HepG2 (cell line): ENCODE measurements around the gene ZNF524. TPM values are rescaled to one million over a fixed set of nuclear protein-coding genes. Genes with fewer than 3 reads are reported as not detected.

Source experiments
- ARID4A ChIP-seq: sonication (generic); formaldehyde crosslinking; IDR thresholded peaks from 2 replicates; pipeline ENCODE4 v1.5.0; 2020; ENCODE audit warnings: mild to moderate bottlenecking, missing genetic modification reagents, borderline replicate concordance
- FOXC1 ChIP-seq: sonication (generic); formaldehyde crosslinking; IDR thresholded peaks from 2 replicates; pipeline ENCODE4 v1.8.0; 2022; ENCODE audit warnings: mild to moderate bottlenecking, missing genetic modification reagents, borderline replicate concordance
- STAG1 ChIP-seq: sonication (generic); formaldehyde crosslinking; IDR thresholded peaks from 2 replicates; pipeline ENCODE4 v1.4.0; 2020; ENCODE audit warnings: missing genetic modification reagents
- TEF ChIP-seq: sonication (generic); formaldehyde crosslinking; IDR thresholded peaks from 2 replicates; pipeline ENCODE4 v1.5.0; 2020; ENCODE audit warnings: missing genetic modification reagents
- TP53 ChIP-seq: sonication (generic); formaldehyde crosslinking; conservative IDR thresholded peaks from 2 replicates; pipeline ENCODE4 v1.4.0; 2020; ENCODE audit warnings: missing genetic modification reagents
- ZBTB14 ChIP-seq: sonication (generic); formaldehyde crosslinking; IDR thresholded peaks from 2 replicates; pipeline ENCODE4 v1.4.0; 2020; ENCODE audit warnings: missing genetic modification reagents
- ZBTB39 ChIP-seq: sonication (generic); formaldehyde crosslinking; IDR thresholded peaks from 2 replicates; pipeline ENCODE4 v1.5.0; 2020; ENCODE audit warnings: missing genetic modification reagents
- ZFP36L2 ChIP-seq: sonication (generic); formaldehyde crosslinking; IDR thresholded peaks from 2 replicates; pipeline ENCODE4 v1.4.0; 2020; ENCODE audit warnings: missing genetic modification reagents
- ZFY ChIP-seq: sonication (generic); formaldehyde crosslinking; IDR thresholded peaks from 2 replicates; pipeline ENCODE4 v1.4.0; 2020; ENCODE audit warnings: missing genetic modification reagents
- ZMAT5 ChIP-seq: sonication (generic); formaldehyde crosslinking; IDR thresholded peaks from 2 replicates; pipeline ENCODE4 v1.5.0; 2020; ENCODE audit warnings: mild to moderate bottlenecking, low read depth, missing genetic modification reagents, borderline replicate concordance
- ZNF18 ChIP-seq: sonication (generic); formaldehyde crosslinking; IDR thresholded peaks from 2 replicates; pipeline ENCODE4 v1.8.0; 2022; ENCODE audit warnings: mild to moderate bottlenecking, missing genetic modification reagents; ENCODE audit not compliant: insufficient replicate concordance
- ZNF570 ChIP-seq: sonication (generic); formaldehyde crosslinking; IDR thresholded peaks from 2 replicates; pipeline ENCODE4 v1.4.0; 2020; ENCODE audit warnings: mild to moderate bottlenecking, missing genetic modification reagents, borderline replicate concordance
- polyA plus RNA-seq, 8 experiments: library from polyadenylated mRNA; depleted of rRNA in 3 of 8; stranded (reverse) in 7 of 8; unstranded in 1 of 8; fragments of >200 nt; fragmentation: Illumina TruSeq in 4 of 8; extraction: Trizol in 4 of 8; gene quantifications; 2 replicates each; pipeline versions ENCODE4 v1.2.1 to v1.2.3, GENCODE V29; 2011 to 2016; ENCODE audit warnings: low read depth in 4 of 8, missing spikeins in 1 of 8, mixed read lengths in 1 of 8; ENCODE audit not compliant: insufficient read depth in 1 of 8
- total RNA-seq, 5 experiments: library from RNA; depleted of rRNA; stranded (reverse); fragments of >200 nt; fragmentation: Illumina TruSeq; extraction: Trizol; gene quantifications; 2 replicates each; pipeline ENCODE4 v1.2.3, GENCODE V29; 2016; ENCODE audit warnings: low read depth in 1 of 5

ZNF524 gene
- total and polyA plus RNA-seq, 2 of the 13 experiments (the other 11 are each of a cell fraction or from before 2014, with no cell fraction given) = 3.2 to 4.6 TPM

GRCh38 chr19:55624109-55625003, 24.3 kb downstream of the ZNF524 start, which contains the start of gene ZNF784 (continued):
- no peak for TF ChIP-seq ZBTB39
- no peak for TF ChIP-seq FOXC1 (CRISPR knock-in tag)
- no peak for TF ChIP-seq ZNF18 (CRISPR knock-in tag)
- peak; percentile 65 for TF ChIP-seq ZFY
- no peak for TF ChIP-seq TEF
- peak; percentile 14; the same call in 1 of the 2 replicates for TF ChIP-seq ARID4A (CRISPR knock-in tag)
- TF ChIP-seq ZMAT5 (CRISPR knock-in tag) = no peak
- no peak for TF ChIP-seq ZFP36L2 (CRISPR knock-in tag)
- TF ChIP-seq STAG1 (CRISPR knock-in tag) = no peak
- no peak for TF ChIP-seq ZBTB14 (CRISPR knock-in tag)
- no peak for TF ChIP-seq ZNF570 (CRISPR knock-in tag)
- TF ChIP-seq TP53 (CRISPR knock-in tag) = no peak
